ENCODE results near the gene PTPRT.

PTPRT gene

DNA sequence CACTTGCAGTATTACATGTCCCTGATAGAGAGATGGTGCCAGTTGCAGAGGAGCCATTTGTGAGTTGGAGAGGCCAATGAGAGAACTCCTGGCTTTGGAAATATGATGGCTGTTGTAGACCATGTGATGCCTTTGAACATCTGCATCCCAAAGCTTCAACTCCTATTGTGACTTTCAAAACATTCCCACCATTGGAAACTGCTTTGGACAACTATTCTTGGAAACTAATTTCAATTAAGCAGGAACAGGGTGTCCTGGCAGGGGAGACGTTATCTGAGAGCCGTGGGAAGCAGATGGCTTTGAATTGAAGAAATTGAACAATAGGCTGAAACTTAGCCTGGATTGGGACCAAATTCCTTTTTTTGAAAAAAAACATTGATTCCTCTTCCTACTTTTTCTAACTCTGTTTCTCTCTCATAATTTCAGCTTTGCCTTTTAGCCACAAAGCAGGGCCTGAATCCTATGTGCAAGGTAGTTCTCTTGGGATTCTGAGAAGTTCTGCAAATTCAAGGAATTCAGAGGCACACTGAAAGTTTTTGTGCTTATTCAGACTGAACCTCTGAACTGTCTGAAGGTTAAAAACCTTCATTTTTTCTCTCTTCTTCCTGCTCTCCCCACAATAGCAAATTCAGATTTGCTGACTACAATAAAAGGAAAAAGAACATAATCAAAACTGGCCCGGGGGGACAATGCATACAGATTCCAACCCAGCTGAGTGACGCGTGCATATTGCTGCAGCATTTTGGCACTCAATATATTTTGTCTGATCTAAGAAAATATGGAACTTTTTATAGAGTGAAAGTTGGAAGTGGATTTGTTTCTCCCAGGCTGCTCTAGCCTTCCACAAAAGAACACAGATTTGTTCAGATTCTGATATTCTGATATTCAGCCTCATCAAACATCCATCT lies 851.2 kb downstream of the PTPRT start:
- Histone ChIP-seq H3K4me3 (ENCODE audit: low read depth, low read length) (no peak overlapping the region), H3K36me3 (no peaks in the 10 kb centered on the region), H3K27me3 (no peaks in the 10 kb centered on the region; the same call in 1 of the 2 replicates), H3K4me1 (no peaks in the 10 kb centered on the region), H3K9me3 (no peaks in the 10 kb centered on the region)
- DNase-seq = no peak
- TF ChIP-seq, protein P1, sequence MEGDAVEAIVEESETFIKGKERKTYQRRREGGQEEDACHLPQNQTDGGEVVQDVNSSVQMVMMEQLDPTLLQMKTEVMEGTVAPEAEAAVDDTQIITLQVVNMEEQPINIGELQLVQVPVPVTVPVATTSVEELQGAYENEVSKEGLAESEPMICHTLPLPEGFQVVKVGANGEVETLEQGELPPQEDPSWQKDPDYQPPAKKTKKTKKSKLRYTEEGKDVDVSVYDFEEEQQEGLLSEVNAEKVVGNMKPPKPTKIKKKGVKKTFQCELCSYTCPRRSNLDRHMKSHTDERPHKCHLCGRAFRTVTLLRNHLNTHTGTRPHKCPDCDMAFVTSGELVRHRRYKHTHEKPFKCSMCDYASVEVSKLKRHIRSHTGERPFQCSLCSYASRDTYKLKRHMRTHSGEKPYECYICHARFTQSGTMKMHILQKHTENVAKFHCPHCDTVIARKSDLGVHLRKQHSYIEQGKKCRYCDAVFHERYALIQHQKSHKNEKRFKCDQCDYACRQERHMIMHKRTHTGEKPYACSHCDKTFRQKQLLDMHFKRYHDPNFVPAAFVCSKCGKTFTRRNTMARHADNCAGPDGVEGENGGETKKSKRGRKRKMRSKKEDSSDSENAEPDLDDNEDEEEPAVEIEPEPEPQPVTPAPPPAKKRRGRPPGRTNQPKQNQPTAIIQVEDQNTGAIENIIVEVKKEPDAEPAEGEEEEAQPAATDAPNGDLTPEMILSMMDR (IDR thresholded peaks at IDR 0.05; ENCODE audit: low read depth, low read length) = no peak

DNA sequence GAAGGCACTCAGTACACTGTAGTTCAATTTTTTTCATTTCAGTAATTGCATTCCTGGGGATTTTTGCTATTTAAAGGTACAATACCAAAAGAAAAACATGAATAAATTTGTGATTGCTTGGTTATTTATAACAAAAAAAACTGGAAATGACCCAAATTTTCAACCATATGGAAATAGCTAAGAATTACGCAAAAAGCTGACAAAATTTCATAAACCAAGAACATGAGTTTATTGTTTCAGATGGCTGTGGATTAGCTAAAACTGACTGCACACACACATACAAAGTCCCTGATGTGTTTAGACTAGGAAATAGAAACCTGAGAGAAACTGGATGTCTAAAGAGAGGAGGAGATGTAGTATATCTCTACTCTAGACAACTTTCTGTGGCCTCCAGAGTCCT lies 853.1 kb downstream of the PTPRT start:
- H3K36me3 ChIP-seq = no peaks in the 10 kb centered on the region
- no peak overlapping the region for H3K4me3 ChIP-seq (ENCODE audit: low read depth, low read length)
- no peaks in the 10 kb centered on the region for H3K4me1 ChIP-seq
- H3K9me3 ChIP-seq = no peaks in the 10 kb centered on the region
- no peak for DNase-seq
- no peaks in the 10 kb centered on the region; the same call in 1 of the 2 replicates for H3K27me3 ChIP-seq
- TF ChIP-seq, protein P1 (IDR thresholded peaks at IDR 0.05; ENCODE audit: low read depth, low read length) = no peak

DNA sequence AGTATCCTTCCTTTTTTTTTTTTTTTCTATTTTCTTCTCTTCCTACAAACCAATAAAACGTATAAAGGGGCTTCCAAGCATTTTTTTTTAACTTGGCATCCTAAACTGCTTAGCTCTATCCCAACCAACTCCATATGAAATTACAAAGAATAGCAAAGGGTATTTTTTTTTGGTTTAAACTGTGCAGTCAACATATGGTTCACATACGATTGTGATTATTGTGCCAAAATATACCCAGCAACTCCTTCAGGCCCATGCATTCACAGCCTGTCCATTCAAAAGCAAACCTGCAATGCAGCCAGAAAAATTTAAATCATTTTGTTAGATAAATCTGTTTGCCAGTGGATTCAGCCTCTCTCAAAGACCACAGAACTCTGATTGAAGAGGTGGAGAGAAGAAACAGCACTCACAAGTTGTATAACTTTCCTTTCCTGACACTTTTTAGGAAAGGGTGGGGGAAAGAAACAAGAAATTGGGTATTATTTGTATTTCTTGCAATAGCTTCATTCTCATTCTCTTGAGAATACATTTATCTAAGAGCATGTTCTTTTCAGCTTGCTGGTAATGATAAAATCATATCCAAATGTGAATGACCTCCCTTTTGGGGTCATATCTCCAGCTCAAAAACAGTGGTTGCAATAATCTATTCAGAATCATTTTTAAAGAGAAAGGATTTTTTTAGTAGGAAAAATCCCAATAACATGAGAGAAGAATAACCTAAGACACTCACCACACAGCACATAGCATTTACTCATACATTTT lies 870.3 kb downstream of the PTPRT start:
- no peak for DNase-seq
- no peaks in the 10 kb centered on the region for H3K9me3 ChIP-seq
- H3K27me3 ChIP-seq = no peaks in the 10 kb centered on the region
- no peaks in the 10 kb centered on the region for H3K4me1 ChIP-seq
- no peak overlapping the region for H3K4me3 ChIP-seq (ENCODE audit: low read depth, low read length)
- TF ChIP-seq, protein P1 (IDR thresholded peaks at IDR 0.05; ENCODE audit: low read depth, low read length) = no peak
- H3K36me3 ChIP-seq = no peaks in the 10 kb centered on the region

DNA sequence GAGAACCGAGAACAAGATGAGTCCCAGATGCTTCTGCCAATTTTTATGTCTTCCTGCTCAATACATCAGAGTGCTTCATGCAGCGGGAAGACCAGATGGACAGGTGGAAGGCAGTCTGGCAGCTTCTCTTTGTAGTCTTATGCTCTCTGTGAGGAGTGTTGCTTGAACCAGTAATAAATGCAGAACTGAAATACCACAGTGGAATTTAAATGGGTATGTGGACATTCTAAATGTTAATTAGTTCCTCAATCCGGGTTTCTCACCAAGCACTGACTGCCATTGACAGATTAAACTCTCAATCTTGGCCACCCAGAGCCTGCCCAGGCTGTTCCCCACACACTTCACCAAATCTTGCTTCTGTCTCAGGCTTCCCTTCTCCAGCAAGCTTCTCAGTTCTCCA lies 876.0 kb downstream of the PTPRT start:
- no peak for DNase-seq
- TF ChIP-seq, protein P1 (IDR thresholded peaks at IDR 0.05; ENCODE audit: low read depth, low read length) = no peak

DNA sequence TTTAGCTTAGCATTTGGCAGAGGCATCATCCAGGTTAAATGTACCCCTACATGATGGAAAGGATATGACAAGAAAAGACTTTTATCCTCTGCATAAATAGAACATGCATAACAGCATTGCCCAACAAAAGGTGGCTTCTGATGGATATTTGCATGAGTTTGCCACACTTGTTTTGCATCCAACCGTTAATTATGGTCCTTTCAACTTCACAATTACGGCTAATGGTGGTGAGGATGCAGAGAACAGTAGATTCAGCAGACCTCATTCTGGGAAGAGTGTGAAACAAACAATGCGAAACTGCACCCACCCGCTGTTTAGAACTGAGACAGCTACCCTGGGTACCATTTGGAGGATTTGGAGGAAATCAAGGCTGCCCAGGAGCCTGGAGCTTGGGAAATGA lies 880.7 kb downstream of the PTPRT start:
- Histone ChIP-seq H3K4me3 (ENCODE audit: low read depth, low read length) (no peak overlapping the region), H3K27me3 (peaks cover 7% of the 10 kb centered on the region), H3K4me1 (no peaks in the 10 kb centered on the region), H3K36me3 (no peaks in the 10 kb centered on the region), H3K9me3 (no peaks in the 10 kb centered on the region)
- TF ChIP-seq, protein P1 (IDR thresholded peaks at IDR 0.05; ENCODE audit: low read depth, low read length) = no peak
- no peak for DNase-seq

More for the DNA sequence above, 876.0 kb downstream of the PTPRT start:
- peaks cover 5% of the 10 kb centered on the region for H3K27me3 ChIP-seq
- H3K9me3 ChIP-seq = no peaks in the 10 kb centered on the region
- H3K36me3 ChIP-seq = no peaks in the 10 kb centered on the region
- H3K4me3 ChIP-seq (ENCODE audit: low read depth, low read length) = no peak overlapping the region
- no peaks in the 10 kb centered on the region for H3K4me1 ChIP-seq
